Measurements from ENCODE around the gene HSPA12B.

- TF ChIP-seq CTCF (IDR thresholded peaks at IDR 0.05) (no peak), POLR2A (IDR thresholded peaks at IDR 0.05) (no peak)
These were observed 35.2 kb downstream of the HSPA12B start, which contains the start of gene ADISSP for GRCh38 chr20:3767427-3768341.

All from testis (tissue), 2 donors.